GM11168 (cell line): ENCODE results near the gene GTF3C5.
"Not testable (repeated sequence)": the region's sequence is repeated elsewhere in the genome, so short reads cannot be mapped to it uniquely, and the experiment has no call there.

ENCODE experiments used
- in situ Hi-C: fragments of 300-500 bp; cut with MboI; formaldehyde crosslinking; loops from one replicate; pipeline ENCODE4 v1.12.0; 2022; ENCODE audit warnings: low sequenced_read_pairs; ENCODE audit not compliant: unreplicated experiment

The GTF3C5 gene

GRCh38 chr9:133086212-133086860 is 55.5 kb downstream of the GTF3C5 start:
- in situ Hi-C loops = not testable (repeated sequence)

GRCh38 chr9:133086894-133087293 is 56.1 kb downstream of the GTF3C5 start:
- in situ Hi-C loops = no loop called here

GRCh38 chr9:133087429-133088145 is 56.8 kb downstream of the GTF3C5 start:
- in situ Hi-C loops = no loop called here

DNA sequence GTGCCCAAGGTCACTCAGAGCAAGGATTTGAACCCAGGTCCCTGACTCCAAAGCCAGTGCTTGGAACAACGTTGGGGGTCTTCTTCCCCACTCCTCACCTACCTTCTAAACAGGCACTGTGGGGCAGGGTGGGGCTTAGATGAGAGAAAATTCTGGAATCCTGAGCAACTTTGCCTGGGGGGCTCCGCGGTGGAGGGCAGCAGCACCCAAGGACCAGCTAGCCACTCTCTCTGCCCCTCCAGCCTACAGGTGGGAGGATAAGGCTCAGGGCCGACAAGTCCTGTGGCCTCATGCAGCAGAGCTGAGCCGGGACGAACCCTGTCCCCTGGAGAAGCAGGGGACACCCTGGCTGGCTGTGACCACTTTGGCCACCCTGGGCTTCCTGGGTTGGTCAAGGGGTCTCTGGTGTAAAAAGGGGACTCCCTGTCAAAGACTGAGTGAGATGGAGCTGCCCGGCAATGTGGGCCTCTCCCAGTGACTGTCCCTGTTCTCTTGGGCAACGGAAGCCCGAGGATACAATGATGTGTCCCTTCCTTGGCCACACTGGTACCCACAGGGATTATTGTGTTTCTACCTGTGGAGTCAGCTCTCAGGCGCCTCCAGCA is 57.5 kb downstream of the GTF3C5 start:
- in situ Hi-C loops = no loop called here

DNA sequence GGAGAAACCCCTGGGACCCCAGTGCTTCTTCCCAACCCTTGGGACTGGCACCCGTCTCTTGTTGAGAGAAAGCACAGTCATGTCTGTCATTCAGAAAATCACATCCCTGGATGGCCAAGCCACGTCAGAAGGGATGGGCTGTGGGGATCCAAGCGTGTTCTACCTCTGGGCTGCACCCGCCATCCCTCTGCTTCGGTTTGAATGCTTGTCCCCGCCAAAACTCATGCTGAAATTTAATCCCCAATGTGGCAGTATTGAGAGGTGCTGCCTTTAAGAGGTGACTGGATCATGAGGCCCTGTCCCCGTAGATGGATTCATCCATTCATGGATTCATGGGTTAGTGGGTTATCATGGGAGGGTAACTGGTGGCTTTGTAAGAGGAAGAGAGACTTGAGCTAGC is 58.0 kb downstream of the GTF3C5 start:
- in situ Hi-C loops = no loop called here

GRCh38 chr9:133089271-133089671 is 58.5 kb downstream of the GTF3C5 start:
- in situ Hi-C loops = no loop called here

DNA sequence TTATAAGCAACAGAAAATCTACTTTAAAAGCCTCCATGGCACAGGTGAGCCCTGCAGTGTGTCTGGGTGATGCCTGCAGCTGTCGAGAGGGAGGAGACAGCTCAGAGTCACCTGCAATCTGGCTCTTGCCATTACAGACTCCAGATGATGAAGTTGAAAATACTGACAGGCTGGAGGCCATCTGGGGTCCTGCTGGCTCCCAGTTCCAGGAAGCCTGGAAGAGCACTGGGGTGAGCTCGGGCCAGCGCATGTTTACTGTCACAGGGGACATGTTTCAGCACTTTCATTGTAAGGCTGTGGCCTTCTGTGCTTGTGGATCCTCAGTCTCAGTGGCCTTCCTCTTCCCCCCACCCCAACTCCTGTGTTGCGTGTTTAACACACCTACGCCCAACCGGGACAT is 59.4 kb downstream of the GTF3C5 start:
- in situ Hi-C loops = no loop called here

- in situ Hi-C loops = no loop called here
Measured at GRCh38 chr9:133090752-133091385, 60.1 kb downstream of the GTF3C5 start.

DNA sequence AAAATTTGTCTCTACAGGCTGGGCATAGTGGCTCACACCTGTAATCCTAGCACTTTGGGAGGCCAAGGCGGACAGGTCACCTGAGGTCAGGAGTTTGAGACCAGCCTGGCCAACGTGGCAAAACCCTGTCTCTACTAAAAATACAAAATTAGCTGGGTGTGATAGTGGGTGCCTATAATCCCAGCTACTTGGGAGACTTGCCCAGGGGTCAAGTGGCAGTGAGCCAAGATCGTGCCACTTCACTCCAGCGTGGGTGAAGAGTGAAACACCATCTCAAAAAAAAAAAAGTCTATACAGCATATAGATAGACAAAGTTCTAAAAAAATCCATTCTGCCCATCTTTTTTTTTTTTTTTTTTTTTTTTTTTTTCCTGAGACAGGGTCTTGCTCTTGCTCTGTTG is 63.6 kb downstream of the GTF3C5 start:
- in situ Hi-C loops = not testable (repeated sequence)

DNA sequence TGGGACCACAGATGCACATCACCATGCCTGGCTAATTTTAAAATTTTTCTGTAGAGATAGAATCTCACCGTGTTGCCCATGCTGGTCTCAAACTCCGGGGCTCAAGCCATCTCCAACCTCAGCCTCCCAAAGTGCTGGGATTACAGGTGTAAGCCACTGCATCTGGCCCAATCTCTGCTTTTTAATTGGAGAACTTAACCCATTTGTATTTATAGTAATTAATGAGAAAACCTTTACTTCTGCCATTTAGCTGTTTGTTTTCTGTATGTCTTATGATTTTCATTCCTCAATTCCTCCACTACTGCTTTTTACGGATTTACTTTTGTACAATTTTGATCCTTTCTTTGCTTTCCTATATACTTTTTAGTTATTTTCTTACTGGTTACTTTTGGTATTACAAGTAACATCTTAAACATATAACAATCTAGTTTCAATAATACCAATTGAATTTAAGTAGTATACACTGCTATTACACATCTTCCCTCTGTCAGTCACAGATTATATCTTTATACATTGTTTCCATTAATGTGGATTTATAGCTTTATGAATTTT is 64.1 kb downstream of the GTF3C5 start:
- in situ Hi-C loops = no loop called here

DNA sequence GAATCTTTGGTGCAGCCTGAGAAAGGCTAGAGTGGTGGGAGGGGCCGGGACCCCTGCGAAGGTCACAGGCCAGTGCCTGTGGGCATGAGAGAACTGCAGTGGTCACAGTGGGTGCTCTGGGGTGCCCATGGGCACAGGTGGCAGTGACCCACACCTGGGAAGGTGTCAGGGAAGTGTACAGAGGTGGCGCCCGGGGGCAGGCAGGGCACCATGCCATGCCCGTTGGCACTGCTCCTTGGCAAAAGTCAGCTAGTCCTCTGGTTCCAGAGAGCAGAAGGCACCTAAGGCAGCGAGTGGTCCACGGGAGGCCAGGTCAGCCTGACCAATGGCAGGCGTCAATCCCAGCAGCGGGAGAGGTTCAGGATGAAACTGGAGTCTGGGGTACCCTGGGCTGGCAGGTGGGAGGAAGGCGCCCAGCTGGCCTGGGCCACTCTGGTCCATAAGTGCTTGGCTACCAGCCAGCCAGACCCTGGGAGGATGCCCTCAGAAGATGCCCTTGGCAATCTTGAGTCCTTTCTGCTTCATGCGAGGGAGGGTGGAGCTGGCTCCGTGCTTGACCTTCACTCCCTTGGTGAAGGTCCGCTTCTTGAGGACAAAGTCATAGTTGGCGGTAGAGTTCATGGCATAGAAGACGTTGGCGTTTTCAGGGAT is 67.4 kb downstream of the GTF3C5 start:
- in situ Hi-C loops = no loop called here

- in situ Hi-C loops = no loop called here
Measured at GRCh38 chr9:133098871-133099270, 68.1 kb downstream of the GTF3C5 start.

- in situ Hi-C loops = loop anchor here (5.0 kb wide), 1 partner anchor 42 kb away; no protein-coding TSS in a partner anchor
Measured at GRCh38 chr9:133099726-133100505, 69.1 kb downstream of the GTF3C5 start.

DNA sequence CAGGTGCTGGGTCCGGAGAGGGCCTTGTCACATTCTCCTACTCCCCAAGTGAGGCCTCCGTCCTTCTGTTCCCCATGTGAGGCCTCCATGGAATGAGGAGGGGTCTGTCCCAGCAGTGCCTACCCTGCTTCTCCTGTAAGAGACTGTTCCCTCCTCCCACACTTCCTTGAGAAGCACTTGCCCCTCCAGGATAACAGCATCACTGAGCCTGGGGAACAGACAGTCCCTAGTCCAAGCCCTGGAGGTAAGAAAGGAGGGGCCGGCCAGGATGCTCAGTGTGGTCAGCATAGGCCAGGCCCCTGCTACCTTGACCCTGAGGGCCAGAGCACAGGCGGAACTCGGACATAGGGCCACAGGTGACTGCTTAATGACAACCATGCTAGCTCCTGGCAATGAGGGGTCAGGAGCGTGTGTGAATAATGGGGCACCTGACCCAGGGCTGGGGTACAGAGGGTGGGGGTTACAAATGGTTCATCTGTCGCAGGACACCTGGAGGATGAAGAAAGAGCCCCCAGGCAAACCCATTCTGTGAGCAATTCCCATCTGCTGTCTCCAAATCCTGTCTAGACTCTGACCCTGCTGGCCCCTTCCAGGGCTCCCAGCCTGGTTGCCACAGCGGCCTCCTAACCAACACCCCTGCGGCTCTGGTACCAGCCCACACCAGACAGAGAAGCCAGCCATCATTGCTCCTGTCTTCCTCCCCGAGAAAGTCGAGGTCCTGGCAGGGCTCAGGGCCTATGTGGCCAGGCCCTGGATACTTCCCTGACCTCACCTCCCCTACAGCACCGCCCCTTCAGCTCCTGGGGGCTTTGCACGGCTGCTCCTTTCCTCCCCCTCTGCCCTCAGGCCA is 69.9 kb downstream of the GTF3C5 start:
- in situ Hi-C loops = loop anchor here (5.0 kb wide), 1 partner anchor 42 kb away; no protein-coding TSS in a partner anchor

- in situ Hi-C loops = loop anchor here (5.0 kb wide), 1 partner anchor 41 kb away; no protein-coding TSS in a partner anchor
Measured at GRCh38 chr9:133101356-133102189, 70.8 kb downstream of the GTF3C5 start.

DNA sequence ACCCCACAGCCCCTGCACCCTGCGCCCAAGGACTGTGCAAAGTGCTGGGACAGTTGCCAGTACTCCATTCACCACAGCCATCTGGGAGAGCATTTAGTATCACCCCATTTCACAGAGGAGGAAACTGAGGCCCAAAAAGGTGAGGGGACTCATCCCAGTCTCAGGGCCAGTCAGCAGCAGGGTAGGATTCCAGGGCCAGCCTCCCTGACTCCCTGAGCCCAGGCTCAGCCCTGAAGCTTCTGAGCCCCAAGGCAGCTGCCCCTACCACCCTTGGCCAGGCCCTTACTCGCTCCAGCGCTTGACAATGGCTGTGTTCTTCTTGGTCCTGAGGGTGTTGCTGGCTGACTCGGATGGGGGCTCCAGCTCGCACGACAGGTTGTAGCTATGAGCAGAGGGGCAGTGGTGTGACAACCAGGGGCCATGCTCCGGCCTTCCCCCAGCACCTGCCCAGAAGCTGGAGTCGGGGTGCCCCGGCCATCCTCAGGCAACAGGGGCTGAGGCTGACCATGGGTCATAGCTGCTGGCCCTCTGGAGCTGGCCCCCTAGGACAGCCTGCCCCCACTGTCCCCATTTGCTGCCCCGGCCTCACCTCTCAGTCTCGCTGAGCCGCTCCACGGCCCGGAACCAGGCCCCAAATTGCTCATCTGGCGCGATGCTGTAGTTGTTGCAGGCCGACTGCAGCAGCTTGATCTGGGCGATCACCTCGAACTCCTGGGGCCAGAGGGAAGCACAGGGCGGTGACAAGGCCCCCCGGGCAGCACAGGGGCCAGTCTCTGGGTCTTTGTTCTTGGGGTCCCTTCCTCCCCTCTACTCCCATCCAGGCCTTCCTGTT is 71.6 kb downstream of the GTF3C5 start:
- in situ Hi-C loops = loop anchor here (5.0 kb wide), 1 partner anchor 40 kb away; no protein-coding TSS in a partner anchor
